Right atrium auricular region (tissue), 2 donors: ENCODE measurements around the gene SKAP1. TPM values are rescaled to one million over a fixed set of nuclear protein-coding genes. Genes with fewer than 3 reads are reported as not detected.
A peak's percentile ranks its signal among the peaks of the same experiment; 100 is the strongest.

Experiments used
- DNase-seq: peaks from one replicate; pipeline ENCODE4 v3.0.0-alpha.2; 2019; ENCODE audit warnings: low spot score
- H3K27ac ChIP-seq, 2 donors: fragments of 200-600 bp; sonication (generic); 1 replicate in 1 of 2; 2 replicates in 1 of 2; pipeline ENCODE4 v1.5.1; 2016 to 2019
- H3K27me3 ChIP-seq, 2 donors: fragments of 200-600 bp; sonication (generic); one replicate each; pipeline versions ENCODE4 v1.5.1 to v1.6.0; 2017 to 2019
- H3K36me3 ChIP-seq: fragments of 200-600 bp; sonication (generic); one replicate; pipeline ENCODE4 v1.5.1; 2016
- H3K4me1 ChIP-seq, 2 donors: fragments of 200-600 bp; sonication (generic); one replicate each; pipeline versions ENCODE4 v1.5.1 to v1.6.0; 2017 to 2019
- H3K4me3 ChIP-seq, 2 donors: fragments of 200-600 bp; sonication (generic); 1 replicate in 1 of 2; 2 replicates in 1 of 2; pipeline ENCODE4 v1.5.1; 2017 to 2019; ENCODE audit warnings: mild to moderate bottlenecking in 1 of 2, moderate library complexity in 1 of 2
- H3K9me3 ChIP-seq, 2 donors: fragments of 200-600 bp; sonication (generic); one replicate each; pipeline ENCODE4 v1.5.1; 2019
- CTCF ChIP-seq, 2 donors: fragments of 200-600 bp; sonication (generic); IDR thresholded peaks; one replicate each; pipeline ENCODE4 v1.5.1; 2019; ENCODE audit warnings: antibody characterized with exemption in 2 of 2
- total RNA-seq, 2 donors: library from RNA; depleted of rRNA; stranded (reverse); fragments of >200 nt; gene quantifications; one replicate each; pipeline ENCODE4 v1.1.0, GENCODE V29; 2016

SKAP1 gene
- total RNA-seq, 2 donors from 2014 or later, result not detected

DNA sequence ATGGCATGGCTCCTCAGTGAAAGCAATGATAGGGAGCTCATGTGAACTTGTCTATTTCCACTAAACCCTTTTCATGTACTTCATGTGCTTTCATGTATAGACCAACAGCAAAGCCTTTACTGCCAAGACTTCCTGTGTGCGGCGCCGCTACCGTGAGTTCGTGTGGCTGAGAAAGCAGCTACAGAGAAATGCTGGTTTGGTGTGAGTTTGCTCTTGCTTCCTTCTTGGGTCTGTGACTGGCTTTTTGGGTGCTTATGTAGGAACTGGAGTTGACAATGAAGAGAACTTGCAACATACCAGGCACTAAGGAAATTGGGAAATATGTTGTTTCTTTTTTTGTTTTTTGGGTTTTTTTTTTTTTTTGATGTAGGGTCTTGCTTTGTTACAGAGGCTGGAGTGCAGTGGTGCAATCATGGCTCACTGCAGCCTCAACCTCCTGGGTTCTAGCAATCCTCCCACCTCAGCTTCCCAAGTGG is 316.8 kb downstream of the SKAP1 start:
- Histone ChIP-seq H3K27ac (no peak overlapping the region), H3K4me3 (no peak overlapping the region), H3K27me3 (no peaks in the 10 kb centered on the region), H3K9me3 (no peaks in the 10 kb centered on the region), H3K36me3 (peaks cover 47% of the 10 kb centered on the region), H3K4me1 (peaks cover 0 to 12% of the 10 kb centered on the region in 2 donors)
- no peak for DNase-seq
- TF ChIP-seq CTCF (IDR thresholded peaks at IDR 0.05), result no peak

DNA sequence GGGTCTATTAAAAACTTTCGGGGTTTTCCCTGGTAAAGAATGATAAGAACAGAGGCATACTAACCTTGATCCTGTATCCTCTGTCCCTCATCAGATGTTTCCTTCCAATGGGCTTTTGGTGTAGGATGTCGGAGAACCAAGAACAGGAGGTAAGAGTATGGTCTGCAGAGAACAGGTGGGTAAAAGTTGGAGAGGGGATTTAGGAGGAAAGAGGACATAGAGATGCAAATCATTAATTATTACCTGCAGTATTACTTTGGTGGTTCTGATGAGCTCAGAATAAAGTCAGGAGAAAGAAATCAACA is 318.1 kb downstream of the SKAP1 start:
- Histone ChIP-seq H3K27ac (no peak overlapping the region), H3K27me3 (no peaks in the 10 kb centered on the region), H3K9me3 (no peaks in the 10 kb centered on the region), H3K36me3 (peaks cover 34% of the 10 kb centered on the region), H3K4me3 (no peak overlapping the region), H3K4me1 (peaks cover 0 to 17% of the 10 kb centered on the region in 2 donors)
- TF ChIP-seq CTCF (IDR thresholded peaks at IDR 0.05), result no peak
- no peak for DNase-seq

- no peaks in the 10 kb centered on the region for H3K9me3 ChIP-seq
- H3K27ac ChIP-seq, result no peak overlapping the region
- H3K4me1 ChIP-seq, result peaks cover 0 to 19% of the 10 kb centered on the region in 2 donors
- no peak for TF ChIP-seq CTCF (IDR thresholded peaks at IDR 0.05)
- H3K27me3 ChIP-seq, result no peaks in the 10 kb centered on the region
- no peak overlapping the region for H3K4me3 ChIP-seq
- peaks cover 25% of the 10 kb centered on the region for H3K36me3 ChIP-seq
- DNase-seq, result no peak
These were observed 319.3 kb downstream of the SKAP1 start for GRCh38 chr17:48110761-48111160.

DNA sequence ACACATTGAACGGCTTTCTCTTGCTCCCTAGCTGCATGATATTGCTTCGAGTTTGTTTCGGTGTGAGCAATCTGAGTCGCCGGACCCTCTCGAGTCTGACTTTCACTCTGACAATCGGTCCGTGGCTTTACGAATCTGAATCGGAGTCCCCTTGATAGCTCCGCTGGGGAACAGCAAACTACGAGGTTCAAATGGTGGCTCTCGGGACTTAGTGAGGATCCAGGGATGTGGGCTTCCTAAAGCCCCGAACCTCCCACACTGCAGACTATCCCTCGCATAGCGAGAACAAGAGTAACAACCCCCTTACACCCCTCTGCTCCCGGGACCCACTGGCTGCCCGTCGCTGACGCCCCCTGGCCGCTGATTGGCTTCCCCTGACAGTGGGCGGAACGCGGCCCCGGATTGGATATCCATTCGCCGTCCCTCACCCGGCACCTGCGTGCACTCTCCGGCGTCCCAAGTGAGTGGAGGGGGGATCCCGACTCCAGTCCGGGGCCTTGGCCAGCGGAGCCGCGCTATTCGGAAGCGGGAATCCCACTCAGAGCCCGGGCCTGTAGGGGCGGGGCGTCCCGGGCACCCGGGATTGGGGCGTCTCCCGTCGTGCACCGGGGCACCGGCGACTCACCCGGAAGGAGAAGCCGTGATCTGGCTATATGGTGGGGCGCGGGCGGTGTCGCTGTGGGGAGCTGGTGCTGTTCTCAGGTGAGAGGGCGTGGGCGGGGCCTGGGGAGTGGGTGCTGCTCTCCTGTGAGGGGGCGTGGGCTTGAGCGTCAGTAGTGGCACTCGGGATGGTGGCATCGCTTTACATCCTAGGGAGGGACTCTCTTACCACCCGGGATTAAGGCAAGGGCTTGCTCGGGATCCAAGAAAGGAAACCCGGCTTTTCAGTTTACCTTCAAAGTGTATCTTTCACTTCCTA is 322.6 kb downstream of the SKAP1 start, which contains the start of gene SNX11:
Gene SNX11, plus strand, starts transcription at position 630 of the 919 bp plus-strand sequence. CDS start 4,278 bp downstream, outside the sequence.
- DNase-seq, result peak; percentile 88
- no peaks in the 10 kb centered on the region for H3K9me3 ChIP-seq
- TF ChIP-seq CTCF (IDR thresholded peaks at IDR 0.05), result peak in 1 of 2 donors; percentile 29
- no peaks in the 10 kb centered on the region for H3K27me3 ChIP-seq
- H3K4me3 ChIP-seq, result peak within 1 kb of the TSS; percentile 82 to 83
- peak within 1 kb of the TSS; percentile 95 for H3K27ac ChIP-seq
- H3K36me3 ChIP-seq, result no peaks in the 10 kb centered on the region
- peaks cover 0 to 19% of the 10 kb centered on the region in 2 donors for H3K4me1 ChIP-seq

DNA sequence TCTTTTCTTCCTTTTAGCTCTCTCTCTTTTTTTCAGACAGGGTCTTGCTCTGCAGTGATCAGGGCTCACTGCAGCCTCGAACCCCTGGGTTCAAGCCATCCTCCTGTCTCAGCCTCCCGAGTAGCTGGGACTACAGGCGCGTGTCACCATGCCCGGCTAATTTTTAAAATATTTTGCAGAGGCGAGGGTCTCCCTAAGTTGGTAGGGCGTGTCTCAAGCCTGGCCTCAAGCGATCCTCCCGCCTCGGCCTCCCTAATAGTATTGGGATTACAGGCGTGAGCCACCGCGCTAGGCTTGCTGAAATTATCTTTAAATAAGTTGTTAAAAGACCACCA is 323.2 kb downstream of the SKAP1 start:
- Histone ChIP-seq H3K27ac (peak overlapping the region; percentile 95), H3K4me1 (peaks cover 0 to 19% of the 10 kb centered on the region in 2 donors), H3K27me3 (no peaks in the 10 kb centered on the region), H3K9me3 (no peaks in the 10 kb centered on the region), H3K36me3 (no peaks in the 10 kb centered on the region), H3K4me3 (peak overlapping the region; percentile 82 to 83)
- no peak for TF ChIP-seq CTCF (IDR thresholded peaks at IDR 0.05)
- DNase-seq, result no peak
